ENCODE data around the gene SLC35F4. TPM values are rescaled to one million over a fixed set of nuclear protein-coding genes. Genes with fewer than 3 reads are reported as not detected.
"Not testable (repeated sequence)": the region's sequence is repeated elsewhere in the genome, so short reads cannot be mapped to it uniquely, and the experiment has no call there.

Gene SLC35F4
- polyA plus RNA-seq, 1 donor (not counting 4 experiments of a cell fraction or from before 2014, with no cell fraction given) = not detected

GRCh38 chr14:57709909-57710308, 156.0 kb downstream of the SLC35F4 start:
- no peak for TF ChIP-seq CTCF (optimal IDR thresholded peaks at IDR 0.05 in 1 of 3, IDR thresholded peaks at IDR 0.05 in 1 of 3, conservative IDR thresholded peaks at IDR 0.05 in 1 of 3; ENCODE audit: extremely low read depth in 1 of 3, insufficient read depth in 2 of 3, low read length in 3 of 3)
- Histone ChIP-seq H3K9me3 (ENCODE audit: control insufficient read depth, low read depth, low read length) (peaks cover 3% of the 10 kb centered on the region), H3K9me1 (ENCODE audit: control insufficient read depth, extremely low read depth, insufficient read depth, low read length) (no peaks in the 10 kb centered on the region), H3K79me2 (ENCODE audit: control insufficient read depth, insufficient read depth, low read length) (no peaks in the 10 kb centered on the region), H3K27me3 (ENCODE audit: control insufficient read depth, extremely low read depth, insufficient read depth, low read length) (no peaks in the 10 kb centered on the region), H3K4me2 (ENCODE audit: control insufficient read depth, extremely low read depth, insufficient read depth, low read depth, low read length) (no peak overlapping the region), H3K36me3 (ENCODE audit: control insufficient read depth in 2 of 2, extremely low read depth in 1 of 2, insufficient read depth in 2 of 2, low read length in 2 of 2) (no peaks in the 10 kb centered on the region), H2AFZ (ENCODE audit: control insufficient read depth, low read length) (no peak overlapping the region), H3K4me3 (ENCODE audit: control insufficient read depth in 2 of 3, extremely low read depth in 1 of 3, insufficient read depth in 2 of 3, low read depth in 1 of 3, low read length in 3 of 3) (no peak overlapping the region), H3K9ac (ENCODE audit: control insufficient read depth, extremely low read depth, insufficient read depth, low read length) (no peak overlapping the region), H4K20me1 (ENCODE audit: control insufficient read depth, extremely low read depth, insufficient read depth, low read length) (no peaks in the 10 kb centered on the region), H3K4me1 (ENCODE audit: control insufficient read depth, extremely low read depth, insufficient read depth, low read length) (no peaks in the 10 kb centered on the region), H3K27ac (ENCODE audit: control insufficient read depth, insufficient read depth, low read length) (no peak overlapping the region)
- FAIRE-seq (no peak), DNase-seq (ENCODE audit: low read depth, low spot score) (no peak)
- dilution Hi-C loops (cut with MboI; ENCODE audit: extremely low pct_ligation_motif_present, low sequenced_read_pairs) = no loop called here

DNA sequence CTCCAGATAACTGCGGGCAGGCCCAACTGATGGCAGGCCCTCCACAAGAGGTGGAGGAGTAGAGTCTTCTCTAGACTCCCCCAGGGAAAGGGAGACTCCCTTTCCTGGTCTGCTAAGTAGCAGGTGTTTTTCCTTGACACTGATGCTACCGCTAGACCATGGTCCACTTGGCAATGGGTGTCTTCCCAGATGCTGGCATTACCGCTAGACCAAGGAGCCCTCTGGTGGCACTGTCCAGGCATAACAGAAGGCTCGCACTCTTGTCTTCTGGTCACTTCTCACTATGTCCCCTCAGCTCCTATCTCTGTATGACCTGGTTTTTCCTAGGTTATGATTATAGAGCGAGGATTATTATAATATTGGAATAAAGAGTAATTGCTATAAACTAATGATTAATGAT, 156.8 kb downstream of the SLC35F4 start:
- H3K4me1 ChIP-seq (ENCODE audit: control insufficient read depth, extremely low read depth, insufficient read depth, low read length); H2AFZ ChIP-seq (ENCODE audit: control insufficient read depth, low read length); dilution Hi-C loops (cut with MboI; ENCODE audit: extremely low pct_ligation_motif_present, low sequenced_read_pairs); H3K79me2 ChIP-seq (ENCODE audit: control insufficient read depth, insufficient read depth, low read length); DNase-seq (ENCODE audit: low read depth, low spot score); H3K9me3 ChIP-seq (ENCODE audit: control insufficient read depth, low read depth, low read length); H3K9me1 ChIP-seq (ENCODE audit: control insufficient read depth, extremely low read depth, insufficient read depth, low read length); H4K20me1 ChIP-seq (ENCODE audit: control insufficient read depth, extremely low read depth, insufficient read depth, low read length); FAIRE-seq; H3K27ac ChIP-seq (ENCODE audit: control insufficient read depth, insufficient read depth, low read length); H3K4me3 ChIP-seq (ENCODE audit: control insufficient read depth in 2 of 3, extremely low read depth in 1 of 3, insufficient read depth in 2 of 3, low read depth in 1 of 3, low read length in 3 of 3); H3K9ac ChIP-seq (ENCODE audit: control insufficient read depth, extremely low read depth, insufficient read depth, low read length); H3K36me3 ChIP-seq (ENCODE audit: control insufficient read depth in 2 of 2, extremely low read depth in 1 of 2, insufficient read depth in 2 of 2, low read length in 2 of 2); H3K4me2 ChIP-seq (ENCODE audit: control insufficient read depth, extremely low read depth, insufficient read depth, low read depth, low read length); H3K27me3 ChIP-seq (ENCODE audit: control insufficient read depth, extremely low read depth, insufficient read depth, low read length): not testable (repeated sequence)

GRCh38 chr14:57707219-57707618, 158.7 kb downstream of the SLC35F4 start:
- FAIRE-seq (no peak), DNase-seq (ENCODE audit: low read depth, low spot score) (no peak)
- H3K27me3 ChIP-seq (ENCODE audit: control insufficient read depth, extremely low read depth, insufficient read depth, low read length) = no peaks in the 10 kb centered on the region
- TF ChIP-seq EZH2 (IDR thresholded peaks at IDR 0.05; ENCODE audit: low read length) = no peak
- no peak for TF ChIP-seq CTCF (optimal IDR thresholded peaks at IDR 0.05 in 1 of 3, IDR thresholded peaks at IDR 0.05 in 1 of 3, conservative IDR thresholded peaks at IDR 0.05 in 1 of 3; ENCODE audit: extremely low read depth in 1 of 3, insufficient read depth in 2 of 3, low read length in 3 of 3)
- no peaks in the 10 kb centered on the region for H3K79me2 ChIP-seq (ENCODE audit: control insufficient read depth, insufficient read depth, low read length)
- no peak overlapping the region for H3K4me2 ChIP-seq (ENCODE audit: control insufficient read depth, extremely low read depth, insufficient read depth, low read depth, low read length)
- no peak overlapping the region for H2AFZ ChIP-seq (ENCODE audit: control insufficient read depth, low read length)
- peaks cover 3% of the 10 kb centered on the region for H3K9me3 ChIP-seq (ENCODE audit: control insufficient read depth, low read depth, low read length)
- no peaks in the 10 kb centered on the region for H3K4me1 ChIP-seq (ENCODE audit: control insufficient read depth, extremely low read depth, insufficient read depth, low read length)
- no peak overlapping the region for H3K27ac ChIP-seq (ENCODE audit: control insufficient read depth, insufficient read depth, low read length)
- no peak overlapping the region for H3K4me3 ChIP-seq (ENCODE audit: control insufficient read depth in 2 of 3, extremely low read depth in 1 of 3, insufficient read depth in 2 of 3, low read depth in 1 of 3, low read length in 3 of 3)
- dilution Hi-C loops (cut with MboI; ENCODE audit: extremely low pct_ligation_motif_present, low sequenced_read_pairs) = no loop called here
- no peaks in the 10 kb centered on the region for H3K9me1 ChIP-seq (ENCODE audit: control insufficient read depth, extremely low read depth, insufficient read depth, low read length)
- no peaks in the 10 kb centered on the region for H3K36me3 ChIP-seq (ENCODE audit: control insufficient read depth in 2 of 2, extremely low read depth in 1 of 2, insufficient read depth in 2 of 2, low read length in 2 of 2)
- H3K9ac ChIP-seq (ENCODE audit: control insufficient read depth, extremely low read depth, insufficient read depth, low read length) = no peak overlapping the region
- H4K20me1 ChIP-seq (ENCODE audit: control insufficient read depth, extremely low read depth, insufficient read depth, low read length) = no peaks in the 10 kb centered on the region
